Measurements from ENCODE around the gene CNDP2. TPM values are rescaled to one million over a fixed set of nuclear protein-coding genes. Genes with fewer than 3 reads are reported as not detected.

CNDP2 gene
- total RNA-seq, 1 experiment from 2014 or later = 310 TPM

- Histone ChIP-seq H3K27me3 (ENCODE audit: control insufficient read depth, insufficient read depth, low read length) (peaks cover 2% of the 10 kb centered on the region; the same call in 1 of the 2 replicates), H3K4me1 (ENCODE audit: control insufficient read depth, insufficient read depth, low read length) (no peaks in the 10 kb centered on the region), H3K27ac (ENCODE audit: low read length) (no peak overlapping the region), H3K4me3 (ENCODE audit: low read depth in 2 of 2, low read length in 2 of 2) (no peak overlapping the region), H3K9me3 (ENCODE audit: control insufficient read depth, insufficient read depth, low read depth, low read length) (no peaks in the 10 kb centered on the region), H3K36me3 (ENCODE audit: control insufficient read depth, insufficient read depth, low read length) (no peaks in the 10 kb centered on the region)
- in situ Hi-C loops (cut with HindIII; ENCODE audit: low pct_unique_long_range_greater_than_20kb, low sequenced_read_pairs) (no loop called here), intact Hi-C loops (cut with micrococcal nuclease; ENCODE audit: unreplicated experiment) (no loop called here)
- BruUV-seq (replicated peaks) = no TSS peak
- TF ChIP-seq SIN3A (IDR thresholded peaks at IDR 0.05; ENCODE audit: borderline replicate concordance, insufficient read depth, low read depth, low read length) (no peak), CTCF (IDR thresholded peaks at IDR 0.05) (no peak), POLR2AphosphoS5 (IDR thresholded peaks at IDR 0.05; ENCODE audit: low read depth, low read length) (no peak), REST (IDR thresholded peaks at IDR 0.05; ENCODE audit: insufficient read depth in 1 of 2, low read depth in 2 of 2, low read length in 1 of 2) (no peak), TCF7L2 (IDR thresholded peaks at IDR 0.05; ENCODE audit: low read depth, low read length) (no peak)
- DNase-seq (ENCODE audit: low read depth, low spot score) (no peak), ATAC-seq (no peak; the same call in 1 of the 2 replicates)
- ChIA-PET POLR2A (no interaction called here), CTCF (no interaction called here)
These were observed 7.8 kb upstream of the CNDP2 start for GRCh38 chr18:74488354-74488753.

- Histone ChIP-seq H3K4me1 (ENCODE audit: control insufficient read depth, insufficient read depth, low read length) (no peaks in the 10 kb centered on the region), H3K27ac (ENCODE audit: low read length) (no peak overlapping the region), H3K36me3 (ENCODE audit: control insufficient read depth, insufficient read depth, low read length) (no peaks in the 10 kb centered on the region), H3K27me3 (ENCODE audit: control insufficient read depth, insufficient read depth, low read length) (peaks cover 2% of the 10 kb centered on the region; the same call in 1 of the 2 replicates), H3K9me3 (ENCODE audit: control insufficient read depth, insufficient read depth, low read depth, low read length) (no peaks in the 10 kb centered on the region), H3K4me3 (ENCODE audit: low read depth in 2 of 2, low read length in 2 of 2) (no peak overlapping the region)
- intact Hi-C loops (cut with micrococcal nuclease; ENCODE audit: unreplicated experiment) (no loop called here), in situ Hi-C loops (cut with HindIII; ENCODE audit: low pct_unique_long_range_greater_than_20kb, low sequenced_read_pairs) (no loop called here)
- POLR2A ChIA-PET = no interaction called here
- CTCF ChIA-PET = no interaction called here
- DNase-seq (ENCODE audit: low read depth, low spot score) = no peak
- BruUV-seq (replicated peaks) = no TSS peak
- TF ChIP-seq REST (IDR thresholded peaks at IDR 0.05; ENCODE audit: insufficient read depth in 1 of 2, low read depth in 2 of 2, low read length in 1 of 2) (no peak), POLR2AphosphoS5 (IDR thresholded peaks at IDR 0.05; ENCODE audit: low read depth, low read length) (no peak), CTCF (IDR thresholded peaks at IDR 0.05) (no peak), SIN3A (IDR thresholded peaks at IDR 0.05; ENCODE audit: borderline replicate concordance, insufficient read depth, low read depth, low read length) (no peak), TCF7L2 (IDR thresholded peaks at IDR 0.05; ENCODE audit: low read depth, low read length) (no peak)
- no peak for ATAC-seq
These were observed 7.3 kb upstream of the CNDP2 start for GRCh38 chr18:74488864-74489263.

All from Panc1 (cell line).